ENCODE data around the gene ABCC4.

ABCC4 gene

DNA sequence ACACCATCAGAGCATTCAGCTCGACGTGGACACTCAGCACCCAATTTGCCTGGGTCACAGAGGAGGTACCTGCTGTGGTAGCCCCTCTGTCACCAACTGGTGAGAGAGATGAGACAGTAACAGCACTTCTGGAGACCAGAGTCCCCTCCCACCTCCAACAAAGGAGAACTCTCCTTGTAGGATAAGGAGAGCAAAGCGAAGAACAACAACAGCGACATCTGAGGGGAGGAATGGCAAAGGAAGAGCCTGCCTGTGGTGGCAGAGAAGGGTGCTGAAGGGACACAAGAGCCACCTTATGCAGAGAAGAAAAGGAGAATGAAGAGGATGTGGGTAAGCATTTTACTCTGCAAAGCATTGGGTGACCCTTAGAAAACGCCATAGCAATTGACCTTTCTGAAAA, 167.8 kb downstream of the ABCC4 start:
- in situ Hi-C loops (cut with MboI; ENCODE audit: low pct_unique_long_range_greater_than_20kb, low sequenced_read_pairs, unreplicated experiment) = no loop called here
- no peak for DNase-seq (ENCODE audit: low spot score)
- TF ChIP-seq CTCF (IDR thresholded peaks at IDR 0.05; ENCODE audit: extremely low read depth, insufficient read depth, missing control alignments) = no peak

- TF ChIP-seq CTCF (IDR thresholded peaks at IDR 0.05; ENCODE audit: extremely low read depth, insufficient read depth, missing control alignments) = no peak
- no peak for DNase-seq (ENCODE audit: low spot score)
- in situ Hi-C loops (cut with MboI; ENCODE audit: low pct_unique_long_range_greater_than_20kb, low sequenced_read_pairs, unreplicated experiment) = no loop called here
Observed at GRCh38 chr13:95129004-95129403, 172.2 kb downstream of the ABCC4 start.

DNA sequence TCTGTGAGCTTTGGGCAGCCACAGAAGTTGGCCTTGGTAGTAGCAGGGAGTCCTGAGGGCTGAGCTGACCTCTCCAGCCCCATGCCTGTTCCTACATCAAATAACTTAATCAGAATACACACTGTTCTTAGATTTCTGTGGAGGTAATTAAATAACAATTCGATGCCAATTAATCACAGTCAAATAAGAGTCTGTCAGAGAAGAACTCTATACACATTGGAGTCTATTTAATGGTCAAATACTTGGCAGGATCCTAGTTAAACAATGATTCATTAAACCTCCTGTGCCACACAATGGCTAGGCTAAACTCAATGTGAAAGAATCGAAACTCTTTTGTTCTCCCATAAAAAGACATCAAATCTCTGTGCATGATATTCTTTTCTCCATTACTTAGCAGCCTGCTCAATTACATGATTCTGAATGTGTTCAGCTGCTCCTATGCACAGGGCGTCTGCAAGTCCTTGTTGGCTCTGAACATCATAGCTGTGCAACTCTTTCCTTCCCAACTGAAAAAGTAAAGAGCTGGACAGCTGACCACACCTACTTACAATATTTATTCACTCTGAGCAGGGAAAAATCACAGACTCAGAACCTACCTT, 173.1 kb downstream of the ABCC4 start:
- in situ Hi-C loops (cut with MboI; ENCODE audit: low pct_unique_long_range_greater_than_20kb, low sequenced_read_pairs, unreplicated experiment) = no loop called here
- DNase-seq (ENCODE audit: low spot score) = no peak
- no peak for TF ChIP-seq CTCF (IDR thresholded peaks at IDR 0.05; ENCODE audit: extremely low read depth, insufficient read depth, missing control alignments)

GRCh38 chr13:95124959-95125358, 176.3 kb downstream of the ABCC4 start:
- in situ Hi-C loops (cut with MboI; ENCODE audit: low pct_unique_long_range_greater_than_20kb, low sequenced_read_pairs, unreplicated experiment) = no loop called here
- no peak for DNase-seq (ENCODE audit: low spot score)
- TF ChIP-seq CTCF (IDR thresholded peaks at IDR 0.05; ENCODE audit: extremely low read depth, insufficient read depth, missing control alignments) = no peak

DNA sequence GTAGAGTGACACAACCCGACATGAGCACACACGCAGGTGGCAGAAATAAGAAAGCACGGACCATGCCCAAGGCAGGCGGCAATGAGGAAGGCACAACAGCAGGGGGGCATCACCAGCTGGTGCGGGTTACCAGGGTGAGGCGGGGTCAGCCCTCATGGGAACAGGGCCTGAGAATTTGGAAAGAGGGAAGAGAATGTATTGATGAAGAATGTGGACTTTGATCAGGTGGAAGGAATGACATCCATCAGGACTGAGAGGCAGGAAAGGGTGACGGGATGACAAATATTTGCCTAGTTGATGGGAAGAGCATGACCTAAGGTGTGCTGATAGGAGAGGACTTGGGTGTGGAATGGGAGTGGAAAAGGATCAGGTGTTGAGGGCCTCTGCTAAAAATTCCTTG, 177.5 kb downstream of the ABCC4 start:
- TF ChIP-seq CTCF (IDR thresholded peaks at IDR 0.05; ENCODE audit: extremely low read depth, insufficient read depth, missing control alignments) = no peak
- no peak for DNase-seq (ENCODE audit: low spot score)
- in situ Hi-C loops (cut with MboI; ENCODE audit: low pct_unique_long_range_greater_than_20kb, low sequenced_read_pairs, unreplicated experiment) = no loop called here

GRCh38 chr13:95122063-95122462, 179.2 kb downstream of the ABCC4 start:
- no peak for DNase-seq (ENCODE audit: low spot score)
- no peak for TF ChIP-seq CTCF (IDR thresholded peaks at IDR 0.05; ENCODE audit: extremely low read depth, insufficient read depth, missing control alignments)
- in situ Hi-C loops (cut with MboI; ENCODE audit: low pct_unique_long_range_greater_than_20kb, low sequenced_read_pairs, unreplicated experiment) = no loop called here

- in situ Hi-C loops (cut with MboI; ENCODE audit: low pct_unique_long_range_greater_than_20kb, low sequenced_read_pairs, unreplicated experiment) = no loop called here
- DNase-seq (ENCODE audit: low spot score) = no peak
- TF ChIP-seq CTCF (IDR thresholded peaks at IDR 0.05; ENCODE audit: extremely low read depth, insufficient read depth, missing control alignments) = no peak
Observed at GRCh38 chr13:95121516-95121915, 179.7 kb downstream of the ABCC4 start.
